ENCODE data around the gene ZBTB49. TPM values are rescaled to one million over a fixed set of nuclear protein-coding genes. Genes with fewer than 3 reads are reported as not detected.
"Not testable (repeated sequence)": the region's sequence is repeated elsewhere in the genome, so short reads cannot be mapped to it uniquely, and the experiment has no call there.

ZBTB49 gene
- total and polyA plus RNA-seq, 3 experiments from 2014 or later: 7.9 to 10.5 (median 8.7) TPM

DNA sequence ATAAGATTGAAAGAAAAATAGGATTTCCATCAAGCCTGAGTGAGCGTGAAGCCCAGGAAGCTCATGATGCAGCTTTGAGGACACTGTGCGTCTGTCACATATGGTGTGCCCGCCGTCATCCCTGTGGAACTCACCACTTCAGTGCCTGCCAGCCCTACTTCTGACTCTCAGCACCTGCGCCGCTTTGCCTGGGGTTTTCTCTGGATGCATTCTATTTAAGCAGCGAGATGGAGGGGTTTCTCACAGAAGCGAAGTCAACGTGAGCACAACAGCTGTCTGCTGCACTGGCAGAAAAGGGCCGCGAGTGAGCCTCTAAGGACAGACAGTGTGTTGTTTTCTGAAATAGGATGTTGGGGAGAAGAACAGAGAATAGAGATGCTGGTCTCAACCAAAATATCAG lies 35.9 kb upstream of the ZBTB49 start:
- H3K4me1 ChIP-seq (ENCODE audit: insufficient read depth, low read length): peaks cover under 1% of the 10 kb centered on the region
- H3K4me1 Mint-ChIP-seq: peaks cover 1 to 7% (median 7%) of the 10 kb centered on the region in 3 donors
- no peaks in the 10 kb centered on the region for H3K36me3 ChIP-seq (ENCODE audit: insufficient read depth, low read length)
- no peak for DNase-seq
- no peaks in the 10 kb centered on the region for H3K27me3 Mint-ChIP-seq
- H3K27ac ChIP-seq (ENCODE audit: low read depth, low read length): no peak overlapping the region
- no peaks in the 10 kb centered on the region for H3K36me3 Mint-ChIP-seq
- H3K9me3 ChIP-seq (ENCODE audit: low read length): no peaks in the 10 kb centered on the region
- ChIA-PET POLR2A (no interaction called here), CTCF (interaction anchor here (2.3 kb wide), 1 partner anchor 176 kb away, joined by 6 read pairs; no protein-coding TSS in a partner anchor)
- H3K9me3 Mint-ChIP-seq: no peaks in the 10 kb centered on the region
- no peak overlapping the region for H3K27ac Mint-ChIP-seq
- H3K27me3 ChIP-seq (ENCODE audit: insufficient read depth, low read length, poor library complexity, severe bottlenecking): no peaks in the 10 kb centered on the region
- H3K4me3 Mint-ChIP-seq: no peak overlapping the region
- no peak overlapping the region for H3K4me3 ChIP-seq (ENCODE audit: low read length)

- no peak overlapping the region for H3K4me3 ChIP-seq (ENCODE audit: low read length)
- H3K36me3 Mint-ChIP-seq: no peaks in the 10 kb centered on the region
- no peak overlapping the region for H3K4me3 Mint-ChIP-seq
- H3K36me3 ChIP-seq (ENCODE audit: insufficient read depth, low read length): no peaks in the 10 kb centered on the region
- H3K27ac ChIP-seq (ENCODE audit: low read depth, low read length): no peak overlapping the region
- ChIA-PET POLR2A (no interaction called here), CTCF (interaction anchor here (1.8 to 2.3 kb wide), 2 partner anchors 81 to 175 kb away, joined by 6 to 7 read pairs; no protein-coding TSS in a partner anchor)
- no peaks in the 10 kb centered on the region for H3K27me3 Mint-ChIP-seq
- no peak overlapping the region for H3K27ac Mint-ChIP-seq
- H3K4me1 ChIP-seq (ENCODE audit: insufficient read depth, low read length): no peaks in the 10 kb centered on the region
- no peak for DNase-seq
- H3K9me3 ChIP-seq (ENCODE audit: low read length): no peaks in the 10 kb centered on the region
- H3K4me1 Mint-ChIP-seq: peaks cover 1 to 6% (median 6%) of the 10 kb centered on the region in 3 donors
- H3K9me3 Mint-ChIP-seq: no peaks in the 10 kb centered on the region
- H3K27me3 ChIP-seq (ENCODE audit: insufficient read depth, low read length, poor library complexity, severe bottlenecking): no peaks in the 10 kb centered on the region
Observed at GRCh38 chr4:4254666-4255065, 35.4 kb upstream of the ZBTB49 start.

DNA sequence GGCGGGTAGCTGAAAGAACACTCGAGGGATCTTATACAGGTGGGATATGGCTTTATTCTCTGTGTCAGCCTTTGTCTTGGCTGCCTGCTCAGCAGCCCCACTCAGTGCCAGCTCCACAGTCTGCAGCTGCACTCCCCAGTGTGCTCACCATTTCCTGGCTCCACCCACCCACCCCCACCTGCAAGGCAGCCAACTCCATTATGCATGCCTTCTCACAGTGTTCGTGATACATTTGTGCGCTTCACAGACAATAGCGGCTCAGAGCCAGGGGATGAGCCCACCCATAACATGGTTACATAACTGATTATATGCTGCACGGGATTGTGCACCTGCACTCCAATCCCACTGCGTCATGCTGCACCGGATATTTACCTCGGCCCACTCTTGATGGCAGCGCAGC lies 33.3 kb upstream of the ZBTB49 start:
- Histone ChIP-seq H3K36me3 (ENCODE audit: insufficient read depth, low read length) (no peaks in the 10 kb centered on the region), H3K27me3 (ENCODE audit: insufficient read depth, low read length, poor library complexity, severe bottlenecking) (no peaks in the 10 kb centered on the region), H3K9me3 (ENCODE audit: low read length) (no peaks in the 10 kb centered on the region), H3K4me1 (ENCODE audit: insufficient read depth, low read length) (no peaks in the 10 kb centered on the region), H3K4me3 (ENCODE audit: low read length) (no peak overlapping the region), H3K27ac (ENCODE audit: low read depth, low read length) (no peak overlapping the region)
- peaks cover 9 to 23% (median 21%) of the 10 kb centered on the region in 3 donors for H3K4me1 Mint-ChIP-seq
- no peaks in the 10 kb centered on the region for H3K36me3 Mint-ChIP-seq
- no peak overlapping the region for H3K4me3 Mint-ChIP-seq
- ChIA-PET POLR2A (no interaction called here), CTCF (interaction anchor here (0.8 to 2.3 kb wide), 7 partner anchors 9 to 173 kb away, joined by 3 to 7 read pairs (median 4); partner anchors contain the start of gene TMEM128)
- no peaks in the 10 kb centered on the region for H3K9me3 Mint-ChIP-seq
- H3K27me3 Mint-ChIP-seq: no peaks in the 10 kb centered on the region
- no peak overlapping the region for H3K27ac Mint-ChIP-seq
- no peak for DNase-seq

- H3K4me3 ChIP-seq (ENCODE audit: low read length); H3K27me3 ChIP-seq (ENCODE audit: insufficient read depth, low read length, poor library complexity, severe bottlenecking); H3K4me3 Mint-ChIP-seq; H3K36me3 Mint-ChIP-seq; H3K9me3 Mint-ChIP-seq; H3K27ac Mint-ChIP-seq; POLR2A ChIA-PET; H3K4me1 ChIP-seq (ENCODE audit: insufficient read depth, low read length); H3K27me3 Mint-ChIP-seq; H3K27ac ChIP-seq (ENCODE audit: low read depth, low read length); H3K9me3 ChIP-seq (ENCODE audit: low read length); DNase-seq; H3K36me3 ChIP-seq (ENCODE audit: insufficient read depth, low read length): not testable (repeated sequence)
- CTCF ChIA-PET: interaction anchor here (3.0 to 4.2 kb wide), 3 partner anchors 79 to 173 kb away, joined by 21 to 97 read pairs (median 25); no protein-coding TSS in a partner anchor
- peaks cover 12 to 25% (median 23%) of the 10 kb centered on the region in 3 donors for H3K4me1 Mint-ChIP-seq
Observed at GRCh38 chr4:4257705-4258104, 32.3 kb upstream of the ZBTB49 start.

DNA sequence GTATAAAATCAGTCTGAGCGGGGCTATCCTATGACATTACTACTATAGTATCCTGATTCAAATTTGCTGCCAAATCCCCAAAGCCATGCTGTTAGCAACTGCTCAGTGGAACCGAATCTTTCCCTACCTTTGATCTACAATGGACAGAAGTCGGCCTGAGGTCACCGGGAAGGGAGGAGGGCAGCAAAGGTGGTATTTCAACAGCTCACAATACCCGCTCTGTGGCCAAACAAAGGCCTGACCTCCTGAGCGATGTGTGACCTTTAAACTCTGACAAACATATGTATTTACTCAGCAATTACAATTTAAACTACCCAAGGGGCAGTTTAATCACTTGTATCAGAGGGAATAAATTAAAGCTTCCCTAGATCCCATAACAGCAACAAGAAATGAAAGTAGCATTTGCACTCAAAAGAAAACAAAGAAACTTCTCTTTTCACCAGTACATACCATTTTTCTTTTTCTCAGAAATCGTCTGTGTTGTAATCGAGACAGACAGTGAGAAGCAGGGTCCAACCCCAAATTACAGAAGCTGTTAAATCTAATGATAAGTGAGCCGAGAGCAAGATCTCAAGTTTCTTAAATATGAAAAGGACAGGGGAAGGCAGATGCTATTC lies 30.5 kb upstream of the ZBTB49 start:
- ChIA-PET CTCF (interaction anchor here (0.8 to 4.2 kb wide), 35 partner anchors 8 to 282 kb away, joined by 3 to 97 read pairs (median 7); partner anchors contain the start of genes LYAR, NSG1, STX18 and TMEM128), POLR2A (interaction anchor here (0.8 to 1.7 kb wide), 7 partner anchors 9 to 126 kb away, joined by 3 to 10 read pairs (median 4); partner anchors contain the start of genes LYAR, TMEM128 and ZBTB49)
- no peak overlapping the region for H3K4me3 Mint-ChIP-seq
- H3K27me3 ChIP-seq (ENCODE audit: insufficient read depth, low read length, poor library complexity, severe bottlenecking): no peaks in the 10 kb centered on the region
- H3K27ac ChIP-seq (ENCODE audit: low read depth, low read length): no peak overlapping the region
- no peaks in the 10 kb centered on the region for H3K9me3 Mint-ChIP-seq
- H3K27ac Mint-ChIP-seq: peak overlapping the region in 1 of 8 donors; percentile 34
- H3K36me3 ChIP-seq (ENCODE audit: insufficient read depth, low read length): no peaks in the 10 kb centered on the region
- H3K4me1 ChIP-seq (ENCODE audit: insufficient read depth, low read length): peaks cover 2% of the 10 kb centered on the region
- H3K27me3 Mint-ChIP-seq: no peaks in the 10 kb centered on the region
- no peaks in the 10 kb centered on the region for H3K9me3 ChIP-seq (ENCODE audit: low read length)
- H3K4me1 Mint-ChIP-seq: peaks cover 16 to 29% (median 28%) of the 10 kb centered on the region in 3 donors
- peaks cover 0 to 6% (median 0%) of the 10 kb centered on the region in 3 donors for H3K36me3 Mint-ChIP-seq
- no peak for DNase-seq
- no peak overlapping the region for H3K4me3 ChIP-seq (ENCODE audit: low read length)

DNA sequence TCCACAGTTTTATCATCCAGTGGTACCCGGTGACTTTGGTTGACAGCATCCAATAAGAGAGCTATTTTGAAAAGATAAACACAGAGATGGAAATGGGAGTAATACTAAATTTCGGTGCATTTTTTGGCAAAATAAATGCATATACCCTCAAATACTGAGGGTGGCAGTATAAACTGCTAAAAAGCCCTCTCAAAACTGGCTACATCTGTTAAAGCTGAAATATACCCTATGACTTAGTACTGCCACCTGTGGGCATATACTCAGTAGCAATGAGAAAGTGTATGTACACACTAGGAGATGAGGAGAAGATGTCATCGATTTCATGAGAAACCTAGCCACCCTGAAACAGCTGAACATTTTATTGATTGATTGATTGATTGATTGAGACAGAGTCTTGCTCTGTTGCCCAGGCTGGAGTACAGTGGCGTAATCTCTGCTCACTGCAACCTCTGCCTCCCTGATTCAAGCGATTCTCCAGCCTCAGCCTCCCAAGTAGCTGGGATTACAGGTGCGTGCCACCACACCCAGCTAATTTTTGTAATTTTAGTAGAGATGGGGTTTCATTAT lies 29.8 kb upstream of the ZBTB49 start:
- Mint-ChIP-seq H3K4me1 (peaks cover 20 to 36% (median 35%) of the 10 kb centered on the region in 3 donors), H3K27me3 (no peaks in the 10 kb centered on the region), H3K4me3 (peak overlapping the region in 1 of 7 donors; percentile 1), H3K9me3 (no peaks in the 10 kb centered on the region), H3K27ac (peak overlapping the region in 7 of 8 donors; percentile 29 to 82 (median 69)), H3K36me3 (peaks cover 0 to 11% (median 0%) of the 10 kb centered on the region in 3 donors)
- Histone ChIP-seq H3K4me3 (ENCODE audit: low read length) (no peak overlapping the region), H3K4me1 (ENCODE audit: insufficient read depth, low read length) (peaks cover 7% of the 10 kb centered on the region), H3K36me3 (ENCODE audit: insufficient read depth, low read length) (no peaks in the 10 kb centered on the region), H3K27me3 (ENCODE audit: insufficient read depth, low read length, poor library complexity, severe bottlenecking) (no peaks in the 10 kb centered on the region), H3K27ac (ENCODE audit: low read depth, low read length) (no peak overlapping the region), H3K9me3 (ENCODE audit: low read length) (no peaks in the 10 kb centered on the region)
- ChIA-PET CTCF (interaction anchor here (0.8 to 4.2 kb wide), 36 partner anchors 9 to 282 kb away, joined by 3 to 97 read pairs (median 6); partner anchors contain the start of genes LYAR, NSG1, STX18 and TMEM128), POLR2A (interaction anchor here (0.8 to 1.7 kb wide), 6 partner anchors 8 to 125 kb away, joined by 3 to 10 read pairs (median 5); partner anchors contain the start of genes LYAR, TMEM128 and ZBTB49)
- DNase-seq: peak in 2 of 5 donors; percentile 53 to 71

DNA sequence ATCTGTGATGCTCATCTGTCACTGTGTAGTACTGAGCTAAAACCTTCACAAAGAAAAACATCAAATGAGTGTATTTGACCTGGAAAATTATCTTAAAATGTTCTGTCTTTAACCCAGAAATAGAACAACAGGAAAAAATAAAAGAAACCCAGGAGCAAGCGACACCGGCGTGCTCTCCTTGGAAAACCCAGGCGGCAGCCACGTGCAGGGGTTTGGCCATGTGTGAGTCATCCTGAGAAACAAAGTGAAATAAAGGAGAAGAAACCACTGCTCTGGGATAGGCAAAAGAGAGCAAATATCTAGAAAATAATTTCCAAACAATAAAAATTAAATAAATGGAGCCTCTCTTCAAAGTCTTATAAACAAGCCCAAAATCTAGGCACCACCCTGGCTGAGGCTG lies 22.1 kb upstream of the ZBTB49 start:
- Histone ChIP-seq H3K27me3 (ENCODE audit: insufficient read depth, low read length, poor library complexity, severe bottlenecking) (no peaks in the 10 kb centered on the region), H3K4me3 (ENCODE audit: low read length) (no peak overlapping the region), H3K36me3 (ENCODE audit: insufficient read depth, low read length) (peaks cover 16% of the 10 kb centered on the region), H3K27ac (ENCODE audit: low read depth, low read length) (peak overlapping the region; percentile 100), H3K4me1 (ENCODE audit: insufficient read depth, low read length) (peaks cover 28% of the 10 kb centered on the region), H3K9me3 (ENCODE audit: low read length) (no peaks in the 10 kb centered on the region)
- Mint-ChIP-seq H3K4me1 (peaks cover 75 to 87% (median 87%) of the 10 kb centered on the region in 3 donors), H3K27me3 (no peaks in the 10 kb centered on the region), H3K4me3 (peak overlapping the region; percentile 74 to 95 (median 88)), H3K27ac (peak overlapping the region; percentile 87 to 99 (median 97)), H3K36me3 (peaks cover 18 to 59% (median 45%) of the 10 kb centered on the region in 3 donors), H3K9me3 (no peaks in the 10 kb centered on the region)
- POLR2A ChIA-PET: interaction anchor here (1.2 to 3.7 kb wide), 4 partner anchors 8 to 163 kb away, joined by 4 to 21 read pairs (median 6); partner anchors contain the start of genes LYAR and ZBTB49
- no peak for DNase-seq
- CTCF ChIA-PET: interaction anchor here (1.0 to 3.2 kb wide), 7 partner anchors 8 to 67 kb away, joined by 3 to 35 read pairs (median 8); partner anchors contain the start of genes LYAR, TMEM128 and ZBTB49

All from CD8-positive, alpha-beta memory T cell (primary cell).